T-helper 2 cell (primary cell): ENCODE results near the gene ITPKA.

Source experiments
- DNase-seq, 5 experiments: peaks; one replicate each; pipeline versions ENCODE4 v3.0.0 to v3.0.0-alpha.2; 2012 to 2022

The ITPKA gene

DNA sequence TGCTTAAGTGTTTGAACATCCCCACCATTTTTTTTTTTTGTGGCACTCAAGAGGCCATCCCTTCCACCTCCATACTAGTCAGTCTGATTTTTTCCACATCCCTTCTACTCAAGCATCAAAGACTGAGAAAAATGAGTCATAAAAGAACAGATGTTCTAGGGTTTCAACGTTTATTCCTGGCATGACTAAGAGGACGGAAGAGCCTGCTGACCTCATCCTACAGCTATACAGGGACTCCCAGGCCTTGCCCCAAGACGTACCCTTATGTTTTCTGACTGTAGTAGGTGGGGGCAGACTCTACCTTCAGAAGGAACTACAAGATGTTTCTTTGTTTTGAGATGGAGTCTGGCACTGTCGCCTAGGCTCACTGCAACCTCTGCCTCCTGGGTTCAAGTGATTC, 3.3 kb upstream of the ITPKA start:
- peak in 1 of 5 experiments; percentile 89 for DNase-seq

DNA sequence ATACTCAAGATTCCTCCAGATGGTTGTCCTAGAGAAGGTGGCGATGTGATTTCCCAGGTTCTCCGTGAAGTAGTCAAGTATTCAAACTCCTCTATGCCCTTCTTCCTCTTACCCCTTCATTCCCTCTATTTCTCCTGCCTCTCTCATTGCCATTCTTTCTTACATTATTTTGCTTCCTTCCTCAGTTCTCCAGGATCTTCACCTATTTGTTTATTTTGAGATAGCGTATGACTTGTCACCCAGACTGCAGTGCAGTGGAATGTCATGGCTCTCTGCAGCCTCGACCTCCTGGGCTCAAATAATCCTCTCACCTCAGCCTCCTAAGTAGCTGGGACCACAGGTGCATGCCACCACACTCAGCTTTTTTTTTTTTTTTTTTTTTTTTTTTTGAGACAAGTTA, 1.8 kb upstream of the ITPKA start:
- DNase-seq = no peak

DNA sequence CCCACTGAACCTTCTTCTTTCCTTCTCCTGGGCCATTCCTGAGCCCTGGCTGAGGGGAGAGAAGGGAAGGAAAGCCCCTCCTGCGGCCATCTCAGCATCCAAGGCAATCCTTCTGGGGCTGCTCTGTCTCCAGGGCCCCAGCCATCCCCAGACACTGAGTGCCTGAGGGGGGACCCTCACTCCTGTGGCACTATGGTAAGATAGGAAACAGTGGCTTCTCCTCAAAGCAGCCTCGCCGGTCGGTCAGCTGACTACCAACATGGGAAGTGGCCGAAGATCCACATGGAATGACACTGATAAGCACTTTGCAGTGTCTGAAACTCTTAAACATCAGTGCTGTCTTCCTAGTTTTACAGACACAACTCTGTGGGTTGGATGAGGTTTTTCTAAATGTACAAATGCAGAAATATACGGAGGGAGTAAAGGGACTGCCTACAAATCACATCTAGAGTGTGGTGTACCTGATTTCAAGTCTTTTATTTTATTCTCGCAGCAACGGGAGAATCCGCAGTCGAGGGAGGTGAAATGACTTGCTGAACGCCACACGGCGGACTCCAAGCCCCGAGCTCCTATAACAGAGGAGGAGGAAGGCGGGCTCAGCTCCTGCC, 973 bp upstream of the ITPKA start:
- DNase-seq = peak in 1 of 5 experiments; percentile 44

DNA sequence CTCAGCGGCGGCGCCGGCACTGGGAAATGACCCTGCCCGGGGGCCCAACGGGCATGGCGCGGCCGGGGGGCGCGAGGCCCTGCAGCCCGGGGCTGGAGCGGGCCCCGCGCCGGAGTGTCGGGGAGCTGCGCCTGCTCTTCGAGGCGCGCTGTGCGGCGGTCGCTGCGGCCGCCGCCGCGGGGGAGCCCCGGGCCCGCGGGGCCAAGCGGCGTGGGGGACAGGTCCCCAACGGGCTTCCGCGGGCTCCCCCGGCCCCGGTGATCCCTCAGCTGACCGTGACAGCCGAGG, 172 bp downstream of the ITPKA start:
- DNase-seq = no peak

DNA sequence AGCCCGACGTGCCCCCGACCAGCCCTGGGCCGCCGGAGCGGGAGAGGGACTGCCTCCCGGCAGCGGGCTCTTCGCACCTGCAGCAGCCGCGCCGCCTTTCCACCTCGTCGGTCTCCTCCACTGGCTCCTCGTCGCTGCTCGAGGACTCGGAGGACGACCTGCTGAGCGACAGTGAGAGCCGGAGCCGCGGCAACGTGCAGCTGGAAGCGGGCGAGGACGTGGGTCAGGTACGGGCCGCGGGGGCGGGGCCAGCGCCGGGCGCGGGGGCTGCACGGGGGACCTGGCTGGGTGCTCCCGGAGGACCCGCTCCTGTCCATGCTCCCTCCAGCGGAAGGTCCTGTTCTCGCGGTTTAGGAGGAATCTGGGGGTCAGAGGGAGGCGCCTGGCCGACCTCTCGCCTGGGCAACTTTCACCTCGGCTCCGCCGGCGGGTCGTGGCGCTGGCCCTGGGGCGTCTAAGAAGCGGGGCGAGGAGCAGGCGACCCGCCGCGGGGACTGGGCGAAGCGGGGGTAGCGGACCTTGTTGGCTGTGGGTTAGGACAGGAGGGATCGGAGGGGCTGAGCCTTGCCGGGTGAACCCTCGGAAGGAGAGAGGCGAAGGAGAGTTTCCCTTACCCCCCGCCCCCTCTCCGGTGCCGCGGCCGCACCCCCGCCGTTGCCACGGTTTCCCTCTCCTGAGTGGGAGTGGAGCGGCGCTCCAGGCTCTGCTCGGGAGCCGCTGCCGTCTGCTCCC, 682 bp downstream of the ITPKA start:
- peak in 2 of 5 experiments; percentile 27 to 58 for DNase-seq

DNA sequence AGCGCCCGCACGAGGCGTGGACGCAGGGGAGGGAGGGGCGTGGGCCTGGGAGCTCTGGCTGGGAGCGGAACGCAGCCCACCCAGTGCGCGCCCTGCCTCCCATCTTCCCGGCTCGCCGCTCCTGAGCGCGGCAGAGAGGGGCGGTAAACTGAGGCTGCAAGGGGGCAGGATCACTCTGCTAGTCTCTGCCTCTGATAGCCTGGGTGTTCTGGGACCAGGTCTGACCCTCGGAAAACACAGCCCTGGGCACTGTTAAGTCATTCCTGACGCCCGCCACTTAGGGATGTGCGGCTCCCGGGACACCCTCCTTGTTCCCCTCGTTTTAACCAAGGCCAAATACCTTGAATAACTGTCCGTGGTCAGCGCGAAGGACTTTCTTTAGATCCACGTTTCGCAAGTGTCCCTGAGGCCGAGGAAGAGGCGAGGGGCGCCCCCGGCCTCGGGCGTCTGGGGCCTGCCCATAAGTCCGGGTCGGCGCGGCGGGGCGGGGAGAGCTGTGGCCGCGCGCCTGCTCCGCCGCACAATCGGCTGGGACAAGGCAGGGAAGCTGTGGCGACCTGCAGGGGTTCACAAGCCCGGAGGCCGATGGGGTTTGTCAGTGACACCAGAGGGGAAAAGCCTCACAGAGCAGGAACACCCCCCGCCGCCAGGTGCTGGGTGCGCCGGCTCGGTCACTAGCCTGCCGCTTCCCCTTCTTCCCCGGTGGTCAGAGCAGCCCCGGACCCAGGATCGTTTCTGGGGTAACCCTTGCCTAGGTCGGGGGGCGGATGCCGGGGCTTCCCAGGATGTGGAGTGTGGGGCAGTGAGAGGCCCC, 1.5 kb downstream of the ITPKA start:
- no peak for DNase-seq

DNA sequence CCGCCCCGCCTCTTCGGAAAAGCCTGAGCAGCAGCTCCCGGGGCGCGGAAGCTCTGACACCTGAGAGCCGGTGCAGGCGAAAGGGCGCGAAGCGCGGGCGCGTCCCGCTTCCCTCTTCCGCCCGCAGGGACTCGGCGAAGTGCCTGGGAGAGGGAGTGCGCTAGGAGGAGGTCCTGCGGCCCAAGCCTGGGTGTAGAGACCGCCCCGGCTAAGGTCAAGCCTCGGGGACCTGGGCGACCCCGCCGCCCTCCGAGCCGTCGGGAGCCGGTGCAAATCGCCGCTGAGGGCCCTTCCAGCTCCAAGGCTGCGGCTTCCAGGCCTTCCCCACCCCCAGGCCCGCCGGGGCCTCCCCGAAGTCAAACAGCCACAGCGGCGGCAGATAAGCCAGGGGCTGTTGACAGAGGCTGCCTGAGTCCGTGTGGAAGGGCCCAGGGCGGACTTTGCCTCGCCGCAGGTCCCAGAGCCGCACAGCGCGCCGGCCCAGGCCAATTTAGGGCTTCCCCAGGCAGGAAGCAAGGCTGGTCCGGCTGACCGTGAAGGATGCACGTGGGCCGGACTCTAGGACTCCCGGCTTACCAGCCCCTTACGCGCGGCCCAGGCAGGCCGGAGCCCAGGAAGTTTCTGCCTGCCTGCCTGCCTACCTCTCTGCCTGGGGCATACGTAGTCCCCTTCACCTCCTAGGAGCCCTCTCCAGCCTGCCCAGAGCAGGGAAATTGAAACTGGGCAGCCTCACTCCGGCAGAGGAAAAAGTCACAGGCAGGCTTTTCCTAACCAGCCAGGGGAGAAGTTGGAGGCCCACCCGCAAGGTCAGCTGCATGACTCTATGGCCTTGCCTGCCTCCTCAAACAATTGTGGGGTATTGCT, 2.3 kb downstream of the ITPKA start:
- DNase-seq = no peak

DNA sequence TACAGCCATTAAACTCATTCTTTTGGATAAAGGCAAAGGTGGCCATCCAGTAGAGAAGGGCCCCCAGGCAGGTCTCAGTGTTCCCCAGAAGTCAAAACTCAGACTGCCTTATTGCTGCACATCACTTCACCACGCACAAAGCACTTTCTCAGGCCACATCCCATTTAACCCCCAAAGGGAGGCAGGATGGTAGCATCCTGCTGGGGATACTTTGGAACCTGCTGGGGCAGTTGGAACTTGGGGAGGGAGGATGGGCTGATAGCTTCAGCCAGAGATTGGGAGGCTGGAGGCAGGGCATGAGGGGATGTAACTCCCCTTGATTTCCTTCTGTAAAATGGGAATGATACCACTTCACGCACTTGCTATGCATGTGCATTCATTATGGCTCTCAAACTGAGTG, 5.0 kb downstream of the ITPKA start:
- DNase-seq = no peak

DNA sequence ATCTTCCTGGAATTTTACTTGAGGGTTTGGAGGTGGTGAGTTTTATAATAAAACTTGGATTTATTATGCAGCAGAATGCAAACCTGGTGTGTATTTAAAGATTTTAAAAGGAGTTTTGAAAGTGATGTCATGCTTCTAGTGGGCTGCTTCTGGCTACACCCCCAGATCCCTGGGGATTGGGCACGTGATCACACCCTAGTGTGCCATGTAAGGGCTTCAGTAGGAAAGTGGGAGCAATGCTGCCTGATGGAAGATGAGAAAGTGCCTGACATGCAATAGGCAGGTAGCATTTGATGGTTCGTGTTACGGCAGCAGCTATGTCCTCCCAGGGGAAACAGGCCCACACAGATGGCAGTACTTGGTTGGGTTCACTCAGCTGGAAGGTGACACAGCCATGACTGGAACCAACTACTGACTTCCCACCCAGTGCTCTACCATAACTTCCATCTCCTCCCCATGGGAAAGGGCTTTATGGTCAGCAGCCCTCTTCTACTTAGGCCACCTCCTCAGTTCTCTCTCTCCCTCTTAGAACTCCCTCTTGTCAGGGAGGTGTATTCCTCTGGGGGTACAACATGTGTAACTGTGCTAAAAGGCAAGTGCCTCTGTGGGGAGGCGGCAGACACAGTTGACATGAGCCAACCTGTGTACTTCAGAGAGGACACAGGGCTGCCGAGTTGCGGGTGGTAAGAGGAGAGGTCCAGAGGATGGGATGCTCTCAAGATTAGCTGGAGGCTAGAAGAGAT, 5.6 kb downstream of the ITPKA start:
- no peak for DNase-seq

DNA sequence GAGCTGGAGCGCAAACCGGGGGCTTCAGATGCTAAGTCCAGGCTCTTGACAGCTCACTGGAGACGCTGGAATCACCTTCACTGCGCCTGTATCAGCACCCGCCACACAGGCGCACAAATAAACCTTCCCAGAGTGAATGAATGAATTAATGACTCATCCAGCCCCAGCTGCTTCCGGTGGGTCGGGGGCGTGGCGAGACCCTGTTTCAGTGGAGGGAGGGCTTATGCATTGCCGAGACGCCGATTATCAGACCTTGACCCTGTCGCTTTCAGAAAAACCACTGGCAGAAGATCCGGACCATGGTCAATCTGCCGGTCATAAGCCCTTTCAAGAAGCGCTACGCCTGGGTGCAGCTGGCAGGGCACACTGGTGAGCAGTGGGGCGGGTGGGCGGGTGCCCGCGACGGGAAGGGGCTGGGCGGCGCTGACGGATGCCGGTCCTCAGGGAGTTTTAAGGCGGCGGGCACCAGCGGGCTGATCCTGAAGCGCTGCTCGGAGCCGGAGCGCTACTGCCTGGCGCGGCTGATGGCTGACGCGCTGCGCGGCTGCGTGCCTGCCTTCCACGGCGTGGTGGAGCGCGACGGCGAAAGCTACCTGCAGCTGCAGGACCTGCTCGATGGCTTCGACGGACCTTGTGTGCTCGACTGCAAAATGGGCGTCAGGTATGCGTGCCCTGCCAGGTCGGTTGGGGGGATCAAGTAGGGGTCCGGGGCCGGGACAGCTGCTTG, 7.7 kb downstream of the ITPKA start:
- DNase-seq = peak in 1 of 5 experiments; percentile 55

DNA sequence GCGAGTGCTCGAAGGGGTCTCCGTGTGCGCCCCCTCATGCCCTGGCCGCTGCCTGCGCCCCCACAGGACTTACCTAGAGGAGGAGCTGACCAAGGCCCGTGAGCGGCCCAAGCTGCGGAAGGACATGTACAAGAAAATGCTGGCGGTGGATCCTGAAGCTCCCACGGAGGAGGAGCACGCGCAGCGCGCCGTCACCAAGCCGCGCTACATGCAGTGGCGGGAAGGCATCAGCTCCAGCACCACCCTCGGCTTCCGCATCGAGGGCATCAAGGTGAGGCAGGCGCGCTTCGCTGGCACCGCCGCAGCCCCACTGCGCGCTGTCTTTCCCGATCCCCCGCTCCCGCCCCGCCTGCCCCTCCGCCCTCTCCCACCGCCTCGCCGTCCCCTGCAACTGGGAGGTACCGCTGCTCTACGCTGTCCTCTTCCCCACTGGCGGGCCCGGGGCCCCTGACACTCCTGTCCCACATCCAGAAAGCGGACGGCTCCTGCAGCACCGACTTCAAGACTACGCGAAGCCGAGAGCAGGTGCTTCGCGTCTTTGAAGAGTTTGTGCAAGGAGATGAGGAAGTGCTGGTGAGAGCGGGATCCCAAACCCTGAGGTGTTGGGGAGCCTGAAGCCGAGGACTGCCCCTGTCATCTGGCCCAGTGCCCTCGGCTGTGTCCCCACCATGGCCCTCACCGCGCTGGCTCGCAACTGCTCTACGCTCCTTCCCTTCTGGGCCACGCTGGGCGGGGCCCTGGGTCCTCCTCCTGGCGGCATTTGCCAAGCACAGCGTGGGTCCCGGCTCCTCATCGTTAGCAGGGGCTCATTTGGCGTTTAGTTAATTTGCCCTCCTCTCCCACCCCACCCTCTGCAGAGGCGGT, 8.5 kb downstream of the ITPKA start:
- peak in 3 of 5 experiments; percentile 30 to 61 (median 31) for DNase-seq

DNA sequence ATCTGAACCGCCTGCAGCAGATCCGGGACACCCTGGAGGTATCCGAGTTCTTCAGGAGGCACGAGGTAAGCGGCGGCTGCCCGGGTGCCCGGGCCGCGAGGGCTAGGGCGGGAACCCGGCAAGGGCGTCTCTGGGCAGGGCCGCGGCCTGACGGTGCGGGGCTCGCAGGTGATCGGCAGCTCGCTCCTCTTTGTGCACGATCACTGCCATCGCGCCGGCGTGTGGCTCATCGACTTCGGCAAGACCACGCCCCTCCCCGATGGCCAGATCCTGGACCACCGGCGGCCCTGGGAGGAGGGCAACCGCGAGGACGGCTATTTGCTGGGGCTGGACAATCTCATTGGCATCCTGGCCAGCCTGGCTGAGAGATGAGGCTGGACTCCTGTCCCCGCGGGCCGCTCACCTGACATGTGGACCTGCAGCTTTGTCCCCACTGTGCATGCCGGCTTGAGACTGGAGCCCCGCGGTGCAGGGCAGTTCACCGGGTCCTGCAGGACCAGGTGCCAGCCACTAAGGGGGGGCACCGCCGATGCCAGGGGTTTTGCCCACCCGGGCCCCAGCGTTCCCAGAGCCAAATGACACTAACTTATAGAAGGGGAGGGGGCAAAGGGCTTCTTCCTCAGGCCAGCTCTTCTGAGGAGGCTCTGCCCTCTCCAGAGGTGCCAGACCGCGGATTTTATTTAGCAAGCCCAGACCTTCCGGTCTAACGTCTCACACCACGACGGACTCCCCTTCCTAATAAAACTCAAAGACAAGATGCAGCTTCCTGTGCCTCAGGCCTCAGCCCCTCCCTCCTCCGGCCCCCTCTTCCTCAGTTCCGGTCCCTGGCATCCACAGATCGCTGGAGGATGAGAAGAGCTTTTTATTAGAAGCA, 9.4 kb downstream of the ITPKA start:
- DNase-seq = no peak

DNA sequence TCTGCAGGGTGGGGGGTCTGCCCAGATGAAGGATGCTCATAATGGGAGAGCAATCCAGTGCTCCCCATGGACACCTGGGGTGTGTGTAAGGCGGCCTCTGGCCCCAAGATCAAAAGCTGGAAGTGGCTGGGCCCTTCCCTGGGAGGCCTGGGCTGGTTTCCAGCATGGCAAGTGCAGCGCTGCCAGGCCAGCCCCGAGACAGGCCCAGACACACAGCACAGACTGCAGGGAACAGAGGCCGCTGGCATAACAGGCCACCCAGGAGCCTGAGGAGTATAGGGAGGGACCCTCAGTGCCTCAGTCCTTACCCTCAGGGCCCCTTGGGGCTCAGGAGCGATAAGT, 10.0 kb downstream of the ITPKA start:
- DNase-seq = no peak

DNA sequence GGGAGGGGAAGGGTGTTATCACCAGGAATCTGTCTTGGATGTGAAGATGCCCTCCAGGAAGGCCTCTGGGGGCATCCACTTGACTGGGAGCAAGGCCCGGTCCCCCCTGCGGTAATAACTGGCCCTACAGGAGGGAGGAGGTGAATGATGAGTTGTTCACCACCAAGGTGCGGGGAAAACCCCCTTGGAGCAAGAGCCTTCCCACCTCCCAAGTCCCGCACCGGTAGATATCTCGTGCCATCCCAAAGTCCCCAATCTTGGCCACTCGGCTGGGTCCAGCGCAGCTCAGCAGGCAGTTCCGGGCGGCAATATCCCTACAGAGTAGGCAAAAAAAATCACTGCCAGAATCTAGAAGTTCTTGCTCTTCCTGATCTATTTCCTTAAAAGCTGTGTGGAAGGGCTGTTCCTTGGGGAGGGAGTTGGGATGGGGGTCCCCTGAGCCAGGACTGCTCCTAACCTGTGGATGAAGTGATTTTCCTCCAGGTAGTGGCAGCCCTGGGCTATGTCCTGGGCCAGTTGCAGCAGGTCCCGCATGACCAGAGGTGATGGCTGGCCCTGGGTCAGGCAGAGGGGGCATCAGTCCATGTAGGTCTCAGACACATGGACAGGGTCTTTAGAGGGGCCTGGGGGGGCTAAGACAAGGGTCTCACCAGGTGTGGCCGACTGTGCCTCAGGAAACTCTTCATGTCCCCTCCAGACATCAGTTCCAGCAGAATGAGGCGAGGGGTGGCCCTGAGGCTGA, 11.2 kb downstream of the ITPKA start:
- DNase-seq = no peak

DNA sequence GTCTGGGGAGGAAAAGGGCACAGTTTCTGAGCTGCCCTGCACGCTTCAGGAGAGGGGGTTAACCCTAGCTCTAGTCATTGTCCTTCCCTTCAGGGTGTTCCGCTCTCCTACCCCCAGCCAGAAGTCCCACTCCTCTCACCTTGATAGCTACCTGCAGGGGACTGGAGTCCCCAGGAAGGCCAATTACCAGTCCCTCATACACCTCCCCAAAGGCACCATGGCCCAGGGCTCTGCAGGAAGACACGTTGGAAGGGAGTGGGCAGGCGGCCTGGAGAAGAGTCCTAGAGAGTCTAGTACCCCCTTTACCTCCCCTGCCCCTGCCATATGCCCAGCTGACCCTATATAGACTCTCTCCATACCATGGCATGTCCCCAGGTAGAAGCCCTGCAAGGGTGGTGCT, 12.1 kb downstream of the ITPKA start:
- no peak for DNase-seq

DNA sequence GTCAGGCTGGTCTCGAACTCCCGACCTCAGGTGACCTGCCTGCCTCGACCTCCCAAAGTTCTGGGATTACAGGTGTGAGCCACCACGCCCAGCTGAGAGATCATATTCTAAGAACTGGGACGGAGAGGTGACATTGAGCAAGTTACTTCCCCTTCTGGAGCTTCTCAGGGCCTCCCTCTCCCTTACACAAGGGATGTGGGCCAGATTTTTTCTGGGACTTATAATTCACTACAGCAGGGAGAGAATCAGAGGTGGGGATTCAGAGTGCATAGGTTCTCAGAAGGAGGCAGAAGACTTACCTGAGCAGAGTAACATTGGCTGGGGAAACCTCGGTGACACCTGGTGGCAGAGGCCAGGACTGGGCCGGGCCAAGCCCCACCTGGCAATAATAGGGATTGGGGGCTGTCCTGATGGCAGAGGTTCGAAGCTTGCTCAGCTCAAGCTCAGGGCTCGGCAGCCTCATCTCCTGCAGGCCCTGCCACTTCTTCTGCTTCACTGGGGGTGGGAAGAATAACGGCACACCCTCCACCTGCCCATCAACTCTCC, 13.2 kb downstream of the ITPKA start:
- no peak for DNase-seq

DNA sequence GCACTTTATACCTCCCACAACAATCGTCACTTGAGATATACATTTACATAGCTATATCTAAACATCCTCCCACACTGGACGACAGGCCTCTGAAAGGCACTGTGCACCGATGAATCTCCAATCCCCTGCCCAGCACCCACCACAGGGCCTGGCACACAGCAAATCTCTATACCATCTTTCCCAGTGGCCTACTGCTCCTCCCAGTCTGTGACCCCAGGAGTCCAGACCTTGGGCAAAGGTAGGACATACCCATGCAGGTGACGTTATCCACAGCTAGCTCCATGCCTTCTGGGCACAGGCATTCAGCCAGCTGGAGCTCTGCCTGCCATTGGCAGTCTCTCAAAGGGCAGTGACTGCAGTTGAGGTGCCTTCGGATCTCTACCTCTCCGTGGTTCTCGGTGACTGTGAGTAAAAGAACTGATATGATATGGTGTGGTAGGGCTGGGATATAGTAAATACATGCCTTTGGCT, 14.2 kb downstream of the ITPKA start:
- no peak for DNase-seq

DNA sequence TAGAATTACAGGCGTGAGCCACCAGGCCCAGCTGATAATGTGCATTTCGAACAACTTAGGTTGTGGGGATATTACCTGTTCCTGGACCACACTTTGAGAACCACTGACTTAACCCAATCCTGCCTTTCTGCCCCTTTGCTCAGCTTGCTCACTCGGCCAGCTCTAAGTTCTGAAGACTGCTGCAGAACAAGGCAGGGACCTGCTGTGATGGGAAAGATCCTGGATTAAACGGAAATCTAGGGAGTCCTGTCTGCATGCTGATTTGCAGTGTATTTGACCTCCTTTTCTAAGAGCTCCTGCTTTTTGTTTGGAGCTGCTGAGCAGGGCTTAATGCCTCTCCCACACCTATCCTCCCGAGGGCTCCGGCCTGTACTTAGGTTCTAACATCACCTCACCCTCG, 17.1 kb downstream of the ITPKA start:
- no peak for DNase-seq
